NCI-H1105 (cell line): Measurements from ENCODE around the gene CALCOCO2.
A peak's percentile ranks its signal among the peaks of the same experiment; 100 is the strongest.

Experiments
- DNase-seq: peaks from one replicate; lab custom pipeline; 2025; lab: John Stamatoyannopoulos, UW

Gene CALCOCO2

GRCh38 chr17:48873696-48874443, 43.0 kb downstream of the CALCOCO2 start:
- no peak for DNase-seq

GRCh38 chr17:48878920-48879898, 48.4 kb downstream of the CALCOCO2 start:
- DNase-seq, result peak; percentile 63

GRCh38 chr17:48882272-48882671, 51.4 kb downstream of the CALCOCO2 start:
- no peak for DNase-seq

GRCh38 chr17:48883171-48883570, 52.3 kb downstream of the CALCOCO2 start:
- DNase-seq, result no peak

- no peak for DNase-seq
Measured at GRCh38 chr17:48890086-48890485, 59.3 kb downstream of the CALCOCO2 start.

GRCh38 chr17:48892940-48893645, 62.3 kb downstream of the CALCOCO2 start:
- no peak for DNase-seq

GRCh38 chr17:48893646-48894508, 63.0 kb downstream of the CALCOCO2 start:
- no peak for DNase-seq

- peak; percentile 0 for DNase-seq
Measured at GRCh38 chr17:48894886-48895285, 64.1 kb downstream of the CALCOCO2 start.

GRCh38 chr17:48901241-48901640, 70.4 kb downstream of the CALCOCO2 start:
- no peak for DNase-seq

GRCh38 chr17:48903401-48903800, 72.6 kb downstream of the CALCOCO2 start:
- DNase-seq, result no peak

- no peak for DNase-seq
Measured at GRCh38 chr17:48904428-48904827, 73.6 kb downstream of the CALCOCO2 start.

GRCh38 chr17:48905987-48906515, 75.2 kb downstream of the CALCOCO2 start:
- DNase-seq, result no peak

GRCh38 chr17:48907713-48908046, 76.8 kb downstream of the CALCOCO2 start:
- no peak for DNase-seq

- peak; percentile 89 for DNase-seq
Measured at GRCh38 chr17:48908047-48908843, 77.4 kb downstream of the CALCOCO2 start, which contains the start of gene UBE2Z. Gene UBE2Z (plus strand): TSS chr17:48908407. CDS start chr17:48908504, 97 bp downstream.

GRCh38 chr17:48908853-48909394, 78.1 kb downstream of the CALCOCO2 start:
- DNase-seq, result peak; percentile 77

- no peak for DNase-seq
Measured at GRCh38 chr17:48909783-48910182, 78.9 kb downstream of the CALCOCO2 start.

- no peak for DNase-seq
Measured at GRCh38 chr17:48910370-48910769, 79.5 kb downstream of the CALCOCO2 start.

- no peak for DNase-seq
Measured at GRCh38 chr17:48912476-48912875, 81.6 kb downstream of the CALCOCO2 start.
